Measurements from ENCODE around the gene PHACTR1. TPM values are rescaled to one million over a fixed set of nuclear protein-coding genes. Genes with fewer than 3 reads are reported as not detected.

The PHACTR1 gene
- polyA plus RNA-seq, 1 of the 3 experiments (the other 2 are of a cell fraction): 0.12 TPM

GRCh38 chr6:13186861-13187260, 470.3 kb downstream of the PHACTR1 start:
- H3K9ac ChIP-seq: no peak overlapping the region
- CTCF ChIA-PET: interaction anchor here (1.4 kb wide), 1 partner anchor 8 kb away, joined by 5 read pairs; no protein-coding TSS in a partner anchor
- no peaks in the 10 kb centered on the region for H3K9me2 ChIP-seq
- no peak for DNase-seq
- no peaks in the 10 kb centered on the region for H3K79me2 ChIP-seq (ENCODE audit: insufficient read depth)
- H3K4me2 ChIP-seq: no peak overlapping the region
- H3F3A ChIP-seq (replicated peaks; ENCODE audit: insufficient read depth): no peaks in the 10 kb centered on the region
- H3K27me3 ChIP-seq (ENCODE audit: insufficient read depth): no peaks in the 10 kb centered on the region; the same call in 1 of the 2 replicates
- H3K27ac ChIP-seq (ENCODE audit: low read depth in 2 of 2, low read length in 1 of 2): no peak overlapping the region
- POLR2A ChIA-PET: no interaction called here
- WGBS (ENCODE audit: low lambda C conversion rate): 74% methylated on average over 8 of the region's 10 CpGs
- H3K36me3 ChIP-seq (replicated peaks in 1 of 2; ENCODE audit: control insufficient read depth in 1 of 2, insufficient read depth in 2 of 2, low read length in 1 of 2): no peaks in the 10 kb centered on the region
- no peaks in the 10 kb centered on the region for H3K9me3 ChIP-seq
- H3K4me3 ChIP-seq (ENCODE audit: low read depth in 2 of 2, low read length in 1 of 2): no peak overlapping the region
- H3K4me1 ChIP-seq (ENCODE audit: control insufficient read depth in 1 of 2, insufficient read depth in 2 of 2, low read depth in 1 of 2, low read length in 1 of 2): peaks cover 0 to 4% of the 10 kb centered on the region in 2 experiments; a peak in 1 of 4 replicates
- no peak overlapping the region for H2AFZ ChIP-seq (ENCODE audit: low read depth)
- TF ChIP-seq YY1 (IDR thresholded peaks at IDR 0.05; ENCODE audit: low read depth) (no peak), CHD2 (IDR thresholded peaks at IDR 0.05; ENCODE audit: low read length, partially characterized antibody) (no peak)
- no peaks in the 10 kb centered on the region for H4K20me1 ChIP-seq (ENCODE audit: insufficient read depth)

GRCh38 chr6:13187692-13188091, 471.1 kb downstream of the PHACTR1 start:
- TF ChIP-seq ZBTB33 (IDR thresholded peaks at IDR 0.05; ENCODE audit: borderline replicate concordance, low read depth): no peak
- no peak for TF ChIP-seq MAX (IDR thresholded peaks at IDR 0.05; ENCODE audit: low read depth)
- TF ChIP-seq NFIC (IDR thresholded peaks at IDR 0.05; ENCODE audit: borderline replicate concordance): no peak
- no peak for TF ChIP-seq CTCF (IDR thresholded peaks at IDR 0.05)
- TF ChIP-seq TCF12 (IDR thresholded peaks at IDR 0.05): no peak
- 36% methylated on average over 3 of the region's 3 CpGs for WGBS (ENCODE audit: low lambda C conversion rate)
- Histone ChIP-seq H3K4me3 (ENCODE audit: low read depth in 2 of 2, low read length in 1 of 2) (no peak overlapping the region), H3K79me2 (ENCODE audit: insufficient read depth) (no peaks in the 10 kb centered on the region), H3K9me2 (no peaks in the 10 kb centered on the region), H3K9me3 (no peaks in the 10 kb centered on the region), H4K20me1 (ENCODE audit: insufficient read depth) (no peaks in the 10 kb centered on the region), H3K4me2 (no peak overlapping the region), H3K27me3 (ENCODE audit: insufficient read depth) (no peaks in the 10 kb centered on the region), H2AFZ (ENCODE audit: low read depth) (no peak overlapping the region), H3K27ac (ENCODE audit: low read depth in 2 of 2, low read length in 1 of 2) (no peak overlapping the region), H3K36me3 (replicated peaks in 1 of 2; ENCODE audit: control insufficient read depth in 1 of 2, insufficient read depth in 2 of 2, low read length in 1 of 2) (no peaks in the 10 kb centered on the region), H3K9ac (no peak overlapping the region), H3F3A (replicated peaks; ENCODE audit: insufficient read depth) (no peaks in the 10 kb centered on the region), H3K4me1 (ENCODE audit: control insufficient read depth in 1 of 2, insufficient read depth in 2 of 2, low read depth in 1 of 2, low read length in 1 of 2) (peaks cover 0 to 4% of the 10 kb centered on the region in 2 experiments; a peak in 1 of 4 replicates)
- ChIA-PET POLR2A (no interaction called here), CTCF (no interaction called here)
- DNase-seq: no peak

GRCh38 chr6:13188306-13188705, 471.7 kb downstream of the PHACTR1 start:
- TF ChIP-seq ZBTB33 (IDR thresholded peaks at IDR 0.05; ENCODE audit: borderline replicate concordance, low read depth) (no peak), SIN3A (IDR thresholded peaks at IDR 0.05; ENCODE audit: borderline replicate concordance, low read depth, low read length) (no peak), REST (IDR thresholded peaks at IDR 0.05; ENCODE audit: low read depth, low read length) (no peak)
- H3K9ac ChIP-seq: no peak overlapping the region
- H3K9me3 ChIP-seq: no peaks in the 10 kb centered on the region
- H3F3A ChIP-seq (replicated peaks; ENCODE audit: insufficient read depth): no peaks in the 10 kb centered on the region
- H3K27me3 ChIP-seq (ENCODE audit: insufficient read depth): no peaks in the 10 kb centered on the region
- no peaks in the 10 kb centered on the region for H3K79me2 ChIP-seq (ENCODE audit: insufficient read depth)
- H3K4me3 ChIP-seq (ENCODE audit: low read depth in 2 of 2, low read length in 1 of 2): no peak overlapping the region
- H3K4me2 ChIP-seq: no peak overlapping the region
- no peaks in the 10 kb centered on the region for H3K36me3 ChIP-seq (replicated peaks in 1 of 2; ENCODE audit: control insufficient read depth in 1 of 2, insufficient read depth in 2 of 2, low read length in 1 of 2)
- DNase-seq: no peak
- POLR2A ChIA-PET: no interaction called here
- H3K4me1 ChIP-seq (ENCODE audit: control insufficient read depth in 1 of 2, insufficient read depth in 2 of 2, low read depth in 1 of 2, low read length in 1 of 2): peaks cover 0 to 4% of the 10 kb centered on the region in 2 experiments; a peak in 1 of 4 replicates
- H4K20me1 ChIP-seq (ENCODE audit: insufficient read depth): no peaks in the 10 kb centered on the region
- H3K9me2 ChIP-seq: no peaks in the 10 kb centered on the region
- WGBS (ENCODE audit: low lambda C conversion rate): 48% methylated on average over 3 of the region's 3 CpGs
- H2AFZ ChIP-seq (ENCODE audit: low read depth): no peak overlapping the region
- no peak overlapping the region for H3K27ac ChIP-seq (ENCODE audit: low read depth in 2 of 2, low read length in 1 of 2)
- CTCF ChIA-PET: no interaction called here

Measured in SK-N-SH (cell line).